IMR-90 (cell line): ENCODE data around the gene NLGN1. TPM values are rescaled to one million over a fixed set of nuclear protein-coding genes. Genes with fewer than 3 reads are reported as not detected.

ENCODE experiments used
- ATAC-seq: fragments of 200-7000 bp; cut with Tn5 transposase; 2 replicates; pipeline ENCODE4 v1.9.1; 2020; ENCODE audit warnings: low read depth, mild to moderate bottlenecking, moderate library complexity
- BruUV-seq: library from RNA; stranded (reverse); fragments of 400-500 nt; replicated peaks from 2 replicates; lab custom pipeline; 2021; lab: Mats Ljungman, UMichigan
- CTCF ChIA-PET: fragments of 300-600 bp; formaldehyde crosslinking; extraction: SDS; loops from one replicate; lab custom pipeline; 2021; ENCODE audit warnings: antibody characterized with exemption; lab: Yijun Ruan, JAX
- POLR2A ChIA-PET: fragments of 300-600 bp; sonication (Branson Sonifier 250); formaldehyde crosslinking; loops from one replicate; lab custom pipeline; 2022; ENCODE audit warnings: antibody characterized with exemption; ENCODE audit not compliant: unreplicated experiment; lab: Charles Lee
- DNase-seq: peaks from one replicate; pipeline ENCODE4 v3.0.0; 2013
- H2AFZ ChIP-seq: replicated peaks from 2 replicates; pipeline ENCODE3; 2013; ENCODE audit warnings: low read length, mild to moderate bottlenecking; ENCODE audit not compliant: poor library complexity
- H2AK5ac ChIP-seq: 2 replicates; pipeline ENCODE4 v1.6.1; 2013; ENCODE audit warnings: low read depth, low read length, inconsistent platforms
- H2AK9ac ChIP-seq: replicated peaks from 2 replicates; pipeline ENCODE3; 2013; ENCODE audit warnings: mild to moderate bottlenecking, low read depth, low read length, moderate library complexity; ENCODE audit not compliant: poor library complexity
- H2BK120ac ChIP-seq: 2 replicates; pipeline ENCODE4 v1.6.1; 2013; ENCODE audit warnings: low read depth, low read length, inconsistent platforms
- H2BK15ac ChIP-seq: 3 replicates; pipeline ENCODE4 v1.6.1; 2013; ENCODE audit warnings: low read depth, low read length, inconsistent platforms
- H2BK20ac ChIP-seq: 2 replicates; pipeline ENCODE4 v1.6.1; 2013; ENCODE audit warnings: low read depth, mild to moderate bottlenecking, inconsistent platforms, low read length, moderate library complexity
- H2BK5ac ChIP-seq: 2 replicates; pipeline ENCODE4 v1.6.1; 2013; ENCODE audit warnings: mild to moderate bottlenecking, low read depth, low read length, inconsistent platforms; ENCODE audit not compliant: poor library complexity, severe bottlenecking
- H3K14ac ChIP-seq: replicated peaks from 2 replicates; pipeline ENCODE4 v1.6.1; 2013; ENCODE audit warnings: low read depth, low read length, inconsistent platforms
- H3K18ac ChIP-seq: 2 replicates; pipeline ENCODE4 v1.6.1; 2013; ENCODE audit warnings: low read depth, low read length, control low read depth
- H3K23ac ChIP-seq: 2 replicates; pipeline ENCODE4 v1.6.1; 2013; ENCODE audit warnings: low read depth, low read length, inconsistent platforms
- H3K27ac ChIP-seq: 2 replicates; pipeline ENCODE4 v1.5.1; 2013; ENCODE audit warnings: mild to moderate bottlenecking, control low read depth, low read length; ENCODE audit not compliant: insufficient read depth
- H3K27me3 ChIP-seq: 2 replicates; pipeline ENCODE4 v1.6.1; 2013; ENCODE audit warnings: low read length; ENCODE audit not compliant: control insufficient read depth, insufficient read depth
- H3K36me3 ChIP-seq: 2 replicates; pipeline ENCODE4 v1.6.1; 2013; ENCODE audit warnings: low read length, mixed read lengths; ENCODE audit not compliant: control insufficient read depth, insufficient read depth
- H3K4ac ChIP-seq: 2 replicates; pipeline ENCODE4 v1.6.1; 2013; ENCODE audit warnings: low read depth, low read length, inconsistent platforms
- H3K4me1 ChIP-seq: 2 replicates; pipeline ENCODE4 v1.6.1; 2013; ENCODE audit warnings: low read length, mixed read lengths; ENCODE audit not compliant: control insufficient read depth, insufficient read depth
- H3K4me2 ChIP-seq: 2 replicates; pipeline ENCODE4 v1.6.1; 2013; ENCODE audit warnings: low read depth, mild to moderate bottlenecking, control low read depth, low read length, moderate library complexity
- H3K4me3 ChIP-seq: 2 replicates; pipeline ENCODE4 v1.5.1; 2013; ENCODE audit warnings: low read depth, mild to moderate bottlenecking, control low read depth, low read length, moderate library complexity; ENCODE audit not compliant: insufficient read depth
- H3K56ac ChIP-seq: 2 replicates; pipeline ENCODE4 v1.6.1; 2013; ENCODE audit warnings: low read length, inconsistent platforms; ENCODE audit not compliant: insufficient read depth; ENCODE audit errors: extremely low read depth
- H3K79me1 ChIP-seq, 2 experiments: 2 replicates each; pipeline ENCODE4 v1.6.1; 2013; ENCODE audit warnings: low read length in 2 of 2, inconsistent platforms in 1 of 2, low read depth in 1 of 2
- H3K9ac ChIP-seq: 2 replicates; pipeline ENCODE4 v1.6.1; 2013; ENCODE audit warnings: low read depth, low read length, control low read depth
- H3K9me1 ChIP-seq: 2 replicates; pipeline ENCODE4 v1.6.1; 2013; ENCODE audit warnings: low read length, inconsistent platforms; ENCODE audit not compliant: insufficient read depth
- H3K9me3 ChIP-seq: 2 replicates; pipeline ENCODE4 v1.6.1; 2013; ENCODE audit warnings: low read length; ENCODE audit not compliant: control insufficient read depth, insufficient read depth
- H4K20me1 ChIP-seq: 2 replicates; pipeline ENCODE4 v1.6.1; 2013; ENCODE audit warnings: low read length, inconsistent platforms; ENCODE audit not compliant: insufficient read depth
- H4K5ac ChIP-seq: 2 replicates; pipeline ENCODE4 v1.6.1; 2013; ENCODE audit warnings: mild to moderate bottlenecking, low read depth, low read length, control low read depth
- H4K8ac ChIP-seq, 2 experiments: 2 replicates each; pipeline ENCODE4 v1.6.1; 2013; ENCODE audit warnings: low read depth in 2 of 2, low read length in 2 of 2, control low read depth in 1 of 2, inconsistent platforms in 1 of 2
- H4K91ac ChIP-seq: 2 replicates; pipeline ENCODE4 v1.6.1; 2013; ENCODE audit warnings: low read depth, low read length, inconsistent platforms; ENCODE audit not compliant: insufficient read depth
- CEBPB ChIP-seq: IDR thresholded peaks from 2 replicates; pipeline ENCODE4 v1.6.1; 2012; ENCODE audit warnings: low read depth, low read length, improper control_type of control experiment
- FOS ChIP-seq: fragments of 150-350 bp; IDR thresholded peaks from 2 replicates; pipeline ENCODE4 v1.6.1; 2016; ENCODE audit warnings: low read depth, low read length
- RAD21 ChIP-seq: IDR thresholded peaks from 2 replicates; pipeline ENCODE4 v1.6.1; 2012; ENCODE audit warnings: low read length, improper control_type of control experiment
- SMC3 ChIP-seq: fragments of 150-350 bp; IDR thresholded peaks from 2 replicates; pipeline ENCODE4 v1.6.1; 2016; ENCODE audit warnings: low read depth, mild to moderate bottlenecking, antibody characterized with exemption, low read length, moderate library complexity
- WGBS, 2 experiments: methylation state at CpG; one replicate each; pipeline versions ENCODE4 v1.1.5 to v1.1.7; 2013; ENCODE audit warnings: missing lambda C conversion rate in 2 of 2; ENCODE audit not compliant: insufficient read length in 1 of 2; ENCODE audit errors: extremely low coverage in 2 of 2; 5-methylcytosine and 5-hydroxymethylcytosine counted together
- dilution Hi-C: fragments of 300-500 bp; cut with HindIII; formaldehyde crosslinking; loops from one replicate; pipeline ENCODE4 v1.14.3; 2018; ENCODE audit warnings: low sequenced_read_pairs; ENCODE audit not compliant: unreplicated experiment
- in situ Hi-C: fragments of 300-500 bp; cut with MboI; formaldehyde crosslinking; loops from 3 replicates; pipeline ENCODE4 v1.14.3; 2019; ENCODE audit warnings: low sequenced_read_pairs, inconsistent platforms, mixed read lengths
- intact Hi-C: fragments of 100-400 bp; cut with micrococcal nuclease; formaldehyde crosslinking; loops from 2 replicates; pipeline ENCODE4 v1.10.0; 2022
- polyA plus RNA-seq, 3 experiments: library from polyadenylated mRNA; depleted of rRNA; stranded (reverse); fragments of >200 nt; gene quantifications; 2 replicates each; pipeline ENCODE4 v1.2.3, GENCODE V29; 2012; ENCODE audit warnings: low replicate concordance in 1 of 3
- total RNA-seq: library from RNA; depleted of rRNA; stranded (reverse); fragments of >200 nt; gene quantifications from 2 replicates; pipeline ENCODE4 v1.2.3, GENCODE V29; 2012
- TF ChIP-seq, protein P1 (sequence below): fragments of 150-350 bp; IDR thresholded peaks from 2 replicates; pipeline ENCODE4 v1.6.1; 2017; ENCODE audit warnings: mild to moderate bottlenecking, antibody characterized with exemption, low read length, low read depth
- TF ChIP-seq, protein P2 (sequence below): conservative IDR thresholded peaks from 2 replicates; pipeline ENCODE4 v1.5.1; 2012; ENCODE audit warnings: mild to moderate bottlenecking, low read depth, low read length, improper control_type of control experiment

NLGN1 gene
- total and polyA plus RNA-seq, 2 of the 4 experiments (the other 2 are of a cell fraction): 1.8 to 12.5 TPM

DNA sequence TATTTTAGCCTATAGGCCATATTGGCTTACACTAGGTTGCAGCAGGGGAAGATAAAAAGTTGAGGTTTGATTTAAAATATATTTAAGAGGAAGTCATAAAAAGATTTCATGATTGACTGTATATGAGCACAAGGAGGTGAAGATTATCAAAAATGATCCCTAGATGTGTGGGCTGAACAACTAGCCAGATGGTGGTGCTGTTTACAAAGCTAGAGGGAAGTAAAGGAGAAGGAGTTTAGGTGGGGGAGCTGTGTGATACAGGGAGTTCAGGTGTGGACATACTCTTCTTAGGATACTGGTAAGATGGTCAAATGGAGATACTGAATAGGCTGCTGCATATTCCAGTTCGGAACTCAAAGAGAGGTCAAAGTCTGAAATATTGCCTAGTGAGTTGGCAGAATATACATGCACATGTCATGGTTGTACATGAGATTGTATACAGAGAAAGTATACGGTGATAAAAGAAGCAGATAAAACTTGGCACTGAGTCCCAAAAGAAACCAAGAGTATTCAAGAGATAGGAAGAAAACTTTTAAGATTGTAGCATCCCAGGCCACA, 727.8 kb downstream of the NLGN1 start:
- H4K8ac ChIP-seq: no peak overlapping the region
- H3K56ac ChIP-seq: no peak overlapping the region
- no peaks in the 10 kb centered on the region for H3K27me3 ChIP-seq
- no peaks in the 10 kb centered on the region for H3K36me3 ChIP-seq
- DNase-seq: peak; percentile 65
- H2BK20ac ChIP-seq: no peak overlapping the region
- no peaks in the 10 kb centered on the region for H3K79me1 ChIP-seq
- no peak overlapping the region for H3K27ac ChIP-seq
- no peak for TF ChIP-seq FOS
- peak; percentile 91 for TF ChIP-seq RAD21
- TF ChIP-seq SMC3: peak; percentile 66
- no peak for TF ChIP-seq CEBPB
- TF ChIP-seq, protein P1, sequence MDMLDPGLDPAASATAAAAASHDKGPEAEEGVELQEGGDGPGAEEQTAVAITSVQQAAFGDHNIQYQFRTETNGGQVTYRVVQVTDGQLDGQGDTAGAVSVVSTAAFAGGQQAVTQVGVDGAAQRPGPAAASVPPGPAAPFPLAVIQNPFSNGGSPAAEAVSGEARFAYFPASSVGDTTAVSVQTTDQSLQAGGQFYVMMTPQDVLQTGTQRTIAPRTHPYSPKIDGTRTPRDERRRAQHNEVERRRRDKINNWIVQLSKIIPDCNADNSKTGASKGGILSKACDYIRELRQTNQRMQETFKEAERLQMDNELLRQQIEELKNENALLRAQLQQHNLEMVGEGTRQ: no peak
- TF ChIP-seq, protein P2, sequence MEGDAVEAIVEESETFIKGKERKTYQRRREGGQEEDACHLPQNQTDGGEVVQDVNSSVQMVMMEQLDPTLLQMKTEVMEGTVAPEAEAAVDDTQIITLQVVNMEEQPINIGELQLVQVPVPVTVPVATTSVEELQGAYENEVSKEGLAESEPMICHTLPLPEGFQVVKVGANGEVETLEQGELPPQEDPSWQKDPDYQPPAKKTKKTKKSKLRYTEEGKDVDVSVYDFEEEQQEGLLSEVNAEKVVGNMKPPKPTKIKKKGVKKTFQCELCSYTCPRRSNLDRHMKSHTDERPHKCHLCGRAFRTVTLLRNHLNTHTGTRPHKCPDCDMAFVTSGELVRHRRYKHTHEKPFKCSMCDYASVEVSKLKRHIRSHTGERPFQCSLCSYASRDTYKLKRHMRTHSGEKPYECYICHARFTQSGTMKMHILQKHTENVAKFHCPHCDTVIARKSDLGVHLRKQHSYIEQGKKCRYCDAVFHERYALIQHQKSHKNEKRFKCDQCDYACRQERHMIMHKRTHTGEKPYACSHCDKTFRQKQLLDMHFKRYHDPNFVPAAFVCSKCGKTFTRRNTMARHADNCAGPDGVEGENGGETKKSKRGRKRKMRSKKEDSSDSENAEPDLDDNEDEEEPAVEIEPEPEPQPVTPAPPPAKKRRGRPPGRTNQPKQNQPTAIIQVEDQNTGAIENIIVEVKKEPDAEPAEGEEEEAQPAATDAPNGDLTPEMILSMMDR: peak; percentile 80
- H2AK5ac ChIP-seq: no peak overlapping the region
- H3K4ac ChIP-seq: no peak overlapping the region
- no peak overlapping the region for H3K14ac ChIP-seq
- no peak overlapping the region for H4K91ac ChIP-seq
- dilution Hi-C loops: no loop called here
- no peaks in the 10 kb centered on the region for H3K9me3 ChIP-seq
- no peak overlapping the region for H4K5ac ChIP-seq
- no peak overlapping the region for H2AK9ac ChIP-seq
- no peak overlapping the region for H3K23ac ChIP-seq
- ATAC-seq: peak; percentile 87
- peaks cover 5% of the 10 kb centered on the region; the same call in 1 of the 2 replicates for H3K4me1 ChIP-seq
- no TSS peak for BruUV-seq
- ChIA-PET POLR2A (no interaction called here), CTCF (interaction anchor here (0.6 kb wide), 2 partner anchors 16 to 267 kb away, joined by 3 read pairs; no protein-coding TSS in a partner anchor)
- H3K18ac ChIP-seq: no peak overlapping the region
- peak overlapping the region; percentile 1; the same call in 1 of the 2 replicates for H2BK120ac ChIP-seq
- no peaks in the 10 kb centered on the region for H4K20me1 ChIP-seq
- no peak overlapping the region for H2BK5ac ChIP-seq
- no peak overlapping the region for H3K4me2 ChIP-seq
- intact Hi-C loops: loop anchor here (1.0 to 10.0 kb wide), 6 partner anchors 271 to 1139 kb away; no protein-coding TSS in a partner anchor
- no peak overlapping the region for H2AFZ ChIP-seq
- H3K9ac ChIP-seq: no peak overlapping the region
- no peak overlapping the region for H3K4me3 ChIP-seq
- H2BK15ac ChIP-seq: no peak overlapping the region
- in situ Hi-C loops: no loop called here
- no peaks in the 10 kb centered on the region for H3K9me1 ChIP-seq
- WGBS, 2 experiments: 57% methylated on average over 1 of the region's 2 CpGs; no CpG with 5 or more reads in 1 of the 2 experiments
